ENCODE data around the gene TAOK2.

DNA sequence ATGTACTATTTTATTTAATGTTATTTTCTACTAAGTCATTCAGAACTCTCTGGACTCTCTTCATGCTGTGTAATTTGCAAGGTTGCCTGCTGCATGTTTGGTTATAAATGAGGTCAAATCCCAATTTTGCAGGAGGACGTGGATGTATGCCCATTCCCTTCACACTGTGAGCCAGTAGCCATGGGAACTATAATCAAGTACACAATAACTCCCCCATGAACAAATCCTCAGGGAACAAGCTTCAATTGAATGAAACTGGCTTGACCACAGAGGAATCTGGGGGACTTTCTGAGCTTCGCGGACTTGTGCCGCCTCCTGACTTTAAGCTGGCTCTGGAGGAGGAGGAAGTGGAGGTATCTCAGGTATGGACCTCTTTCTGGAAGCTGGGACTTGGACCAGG, 33.0 kb upstream of the TAOK2 start:
- no peak for TF ChIP-seq SUZ12 (IDR thresholded peaks at IDR 0.05; ENCODE audit: extremely low read depth, insufficient read depth, insufficient read length)
- TF ChIP-seq ZNF274 (IDR thresholded peaks at IDR 0.05; ENCODE audit: low read depth, low read length): no peak

Data from NT2/D1 (cell line).